Psoas muscle (tissue), 8 donors: ENCODE data around the gene ACP4. TPM values are rescaled to one million over a fixed set of nuclear protein-coding genes. Genes with fewer than 3 reads are reported as not detected.

Source experiments
- ATAC-seq, 4 donors: fragments of 200-7000 bp; cut with Tn5 transposase; one replicate each; pipeline ENCODE4 v1.9.1; 2020; ENCODE audit warnings: moderate library complexity in 3 of 4, mild to moderate bottlenecking in 2 of 4
- DNase-seq, 2 donors: peaks; one replicate each; pipeline ENCODE4 v3.0.0-alpha.2; 2020
- H3K27ac ChIP-seq: fragments of 200-600 bp; one replicate; pipeline ENCODE4 v1.8.0; 2022
- H3K27me3 ChIP-seq, 3 donors: fragments of 200-600 bp in 1 of 3; one replicate each; pipeline versions ENCODE4 v1.6.1 to v1.8.0; 2013 to 2022; ENCODE audit warnings: low read length in 2 of 3, mild to moderate bottlenecking in 2 of 3, moderate library complexity in 1 of 3; ENCODE audit not compliant: insufficient read depth in 3 of 3
- H3K36me3 ChIP-seq, 2 donors: fragments of 200-600 bp in 1 of 2; one replicate each; pipeline versions ENCODE4 v1.6.1 to v1.8.0; 2013 to 2022; ENCODE audit warnings: low read depth in 1 of 2, mild to moderate bottlenecking in 1 of 2, moderate library complexity in 1 of 2; ENCODE audit not compliant: insufficient read depth in 1 of 2
- H3K4me1 ChIP-seq: fragments of 200-600 bp; one replicate; pipeline ENCODE4 v1.8.0; 2022
- H3K4me3 ChIP-seq: fragments of 200-600 bp; one replicate; pipeline ENCODE4 v1.8.0; 2022; ENCODE audit warnings: mild to moderate bottlenecking
- H3K9me3 ChIP-seq: fragments of 200-600 bp; one replicate; pipeline ENCODE4 v1.8.0; 2022
- WGBS, 3 donors: extraction: QIAGEN DNeasy Blood & Tissue Kit; methylation state at CpG; one replicate each; pipeline versions ENCODE4 v1.1.6 to v1.1.7; 2013; 5-methylcytosine and 5-hydroxymethylcytosine counted together
- intact Hi-C, 2 donors: fragments of 100-400 bp; cut with DNase I; formaldehyde crosslinking; loops; one replicate each; pipeline versions ENCODE4 v1.11.0 to v1.14.2; 2022
- polyA plus RNA-seq, 3 donors: library from polyadenylated mRNA; stranded (reverse); fragments of 200-250 nt; gene quantifications; one replicate each; pipeline ENCODE4 v1.2.3, GENCODE V29; 2013
- total RNA-seq, 4 donors: library from RNA; stranded (reverse); fragmentation: NEBNext Ultra II Directional in 2 of 4; extraction: Animal tissue kit (Norgen Biotek cat#: 25700) in 2 of 4; gene quantifications; one replicate each; pipeline versions ENCODE4 v1.2.1 to v1.2.4, GENCODE V29; 2021 to 2023
- TF ChIP-seq, protein P1 (sequence below): fragments of 200-600 bp; IDR thresholded peaks from one replicate; pipeline ENCODE4 v1.8.0; 2022; ENCODE audit warnings: antibody characterized with exemption
- donor health status: healthy with polysubstance abuse.
- donor health status: DM: no; HTN: no; CAD: no; lungs with moderate emphysema.
- donor health status: Bipolar disorder and iron deficiency.
- donor health status: healthy.
- donor health status: DM: yes; HTN: yes; CAD: no.
- donor health status: DM: no; HTN: no; CAD: no.
- donor health status: DM: no; HTN: no; CAD: no.
- donor health status: DM: yes; HTN: yes; CAD: no.

The ACP4 gene
- total and polyA plus RNA-seq, 7 donors, result not detected

GRCh38 chr19:50838239-50838638, 48.0 kb downstream of the ACP4 start:
- DNase-seq, result no peak
- Histone ChIP-seq H3K4me1 (no peaks in the 10 kb centered on the region), H3K27ac (no peak overlapping the region), H3K4me3 (no peak overlapping the region), H3K9me3 (no peaks in the 10 kb centered on the region), H3K36me3 (no peaks in the 10 kb centered on the region), H3K27me3 (peaks cover 0 to 34% (median 5%) of the 10 kb centered on the region in 3 donors)
- intact Hi-C loops, result no loop called here
- TF ChIP-seq, protein P1, sequence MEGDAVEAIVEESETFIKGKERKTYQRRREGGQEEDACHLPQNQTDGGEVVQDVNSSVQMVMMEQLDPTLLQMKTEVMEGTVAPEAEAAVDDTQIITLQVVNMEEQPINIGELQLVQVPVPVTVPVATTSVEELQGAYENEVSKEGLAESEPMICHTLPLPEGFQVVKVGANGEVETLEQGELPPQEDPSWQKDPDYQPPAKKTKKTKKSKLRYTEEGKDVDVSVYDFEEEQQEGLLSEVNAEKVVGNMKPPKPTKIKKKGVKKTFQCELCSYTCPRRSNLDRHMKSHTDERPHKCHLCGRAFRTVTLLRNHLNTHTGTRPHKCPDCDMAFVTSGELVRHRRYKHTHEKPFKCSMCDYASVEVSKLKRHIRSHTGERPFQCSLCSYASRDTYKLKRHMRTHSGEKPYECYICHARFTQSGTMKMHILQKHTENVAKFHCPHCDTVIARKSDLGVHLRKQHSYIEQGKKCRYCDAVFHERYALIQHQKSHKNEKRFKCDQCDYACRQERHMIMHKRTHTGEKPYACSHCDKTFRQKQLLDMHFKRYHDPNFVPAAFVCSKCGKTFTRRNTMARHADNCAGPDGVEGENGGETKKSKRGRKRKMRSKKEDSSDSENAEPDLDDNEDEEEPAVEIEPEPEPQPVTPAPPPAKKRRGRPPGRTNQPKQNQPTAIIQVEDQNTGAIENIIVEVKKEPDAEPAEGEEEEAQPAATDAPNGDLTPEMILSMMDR, result no peak
- WGBS, 3 donors, result 15 to 19% (median 16%) methylated on average over 6 of the region's 6 CpGs
- ATAC-seq, result no peak

GRCh38 chr19:50839712-50840655, 49.8 kb downstream of the ACP4 start:
- Histone ChIP-seq H3K4me3 (no peak overlapping the region), H3K27ac (no peak overlapping the region), H3K27me3 (peaks cover 0 to 23% (median 8%) of the 10 kb centered on the region in 3 donors), H3K36me3 (no peaks in the 10 kb centered on the region), H3K4me1 (no peaks in the 10 kb centered on the region), H3K9me3 (no peaks in the 10 kb centered on the region)
- DNase-seq, result no peak
- intact Hi-C loops, result no loop called here
- no peak for ATAC-seq
- WGBS, 3 donors, result 74 to 78% (median 77%) methylated on average over 10 of the region's 10 CpGs
- TF ChIP-seq, protein P1, result no peak

- intact Hi-C loops, result no loop called here
- 88 to 93% (median 89%) methylated on average over 6 of the region's 6 CpGs for WGBS, 3 donors
- DNase-seq (no peak), ATAC-seq (no peak)
- no peaks in the 10 kb centered on the region for H3K4me1 ChIP-seq
- no peak overlapping the region for H3K27ac ChIP-seq
- TF ChIP-seq, protein P1, result no peak
- H3K27me3 ChIP-seq, result peaks cover 0 to 3% (median 3%) of the 10 kb centered on the region in 3 donors
- H3K9me3 ChIP-seq, result no peaks in the 10 kb centered on the region
- no peaks in the 10 kb centered on the region for H3K36me3 ChIP-seq
- no peak overlapping the region for H3K4me3 ChIP-seq
Observed at GRCh38 chr19:50842130-50842529, 51.9 kb downstream of the ACP4 start.

DNA sequence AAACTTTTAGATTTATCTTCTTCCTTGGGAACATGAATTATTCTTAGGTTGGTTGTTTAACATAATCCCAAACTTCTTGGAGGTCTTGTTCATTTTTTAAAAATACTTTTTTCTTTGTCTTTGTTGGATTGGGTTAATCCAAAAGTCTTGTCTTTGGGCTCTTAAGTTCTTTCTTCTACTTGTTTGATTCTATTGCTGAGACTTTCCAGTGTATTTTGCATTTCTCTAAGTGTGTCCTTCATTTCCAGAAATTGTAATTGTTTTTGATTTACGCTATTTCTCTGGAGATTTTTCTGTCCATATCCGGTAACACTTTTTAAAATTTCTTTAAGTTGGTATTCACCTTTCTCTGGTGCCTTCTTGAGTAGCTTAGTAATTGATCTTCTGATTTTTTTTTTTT, 53.0 kb downstream of the ACP4 start:
- H3K27ac ChIP-seq, result no peak overlapping the region
- WGBS, 3 donors, result 92 to 95% (median 93%) methylated on average over 2 of the region's 2 CpGs
- no peaks in the 10 kb centered on the region for H3K36me3 ChIP-seq
- no peak overlapping the region for H3K4me3 ChIP-seq
- H3K9me3 ChIP-seq, result no peaks in the 10 kb centered on the region
- H3K27me3 ChIP-seq, result peaks cover 0 to 3% (median 0%) of the 10 kb centered on the region in 3 donors
- DNase-seq (no peak), ATAC-seq (no peak)
- TF ChIP-seq, protein P1, result no peak
- no peaks in the 10 kb centered on the region for H3K4me1 ChIP-seq
- intact Hi-C loops, result no loop called here
